Middle frontal gyrus (tissue), 1 donor: ENCODE measurements around the gene FLVCR1.

ENCODE experiments used
- DNase-seq: peaks from one replicate; pipeline ENCODE4 v3.0.0-alpha.2; 2015; ENCODE audit warnings: low spot score; ENCODE audit errors: extremely low spot score

FLVCR1 gene

DNA sequence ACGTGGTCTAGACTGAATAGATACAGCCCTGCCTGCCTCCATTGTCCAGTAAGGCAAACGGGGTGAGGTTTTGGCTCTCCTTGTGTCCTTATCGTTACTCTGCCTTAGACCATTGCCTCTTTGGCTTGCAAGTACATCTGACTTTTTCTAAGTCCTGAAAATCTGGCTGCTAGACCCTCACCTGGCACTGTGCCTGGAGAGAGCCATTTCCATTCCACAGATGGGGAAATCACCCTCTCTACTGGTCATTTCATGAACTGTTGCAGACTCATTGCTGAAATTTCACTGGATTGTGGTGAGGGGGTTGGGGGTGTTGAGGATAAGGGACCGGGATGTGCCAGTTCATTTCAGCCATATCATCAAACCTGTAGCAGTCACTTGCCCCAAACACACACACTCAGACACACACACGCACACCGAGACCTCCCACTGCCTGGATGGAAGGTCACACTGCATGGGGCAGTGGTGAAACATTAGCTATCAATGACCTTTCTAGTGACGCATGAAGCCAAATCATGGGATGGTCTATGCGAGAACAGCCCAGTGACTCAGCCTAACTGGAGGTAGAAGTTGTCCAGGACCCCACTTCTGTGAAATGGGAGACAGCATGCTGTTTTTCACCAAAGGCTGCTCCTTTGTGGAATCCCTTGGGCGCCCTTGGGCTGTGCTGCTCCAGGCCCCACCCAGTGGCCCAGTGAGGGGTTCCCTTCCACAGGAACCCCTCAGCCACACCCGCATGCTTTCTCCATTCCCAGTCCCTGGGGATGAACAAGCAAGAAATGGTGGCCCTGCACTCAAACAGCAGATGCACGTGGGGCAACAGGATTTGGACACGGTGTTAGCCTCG is 57.4 kb downstream of the FLVCR1 start:
- no peak for DNase-seq

DNA sequence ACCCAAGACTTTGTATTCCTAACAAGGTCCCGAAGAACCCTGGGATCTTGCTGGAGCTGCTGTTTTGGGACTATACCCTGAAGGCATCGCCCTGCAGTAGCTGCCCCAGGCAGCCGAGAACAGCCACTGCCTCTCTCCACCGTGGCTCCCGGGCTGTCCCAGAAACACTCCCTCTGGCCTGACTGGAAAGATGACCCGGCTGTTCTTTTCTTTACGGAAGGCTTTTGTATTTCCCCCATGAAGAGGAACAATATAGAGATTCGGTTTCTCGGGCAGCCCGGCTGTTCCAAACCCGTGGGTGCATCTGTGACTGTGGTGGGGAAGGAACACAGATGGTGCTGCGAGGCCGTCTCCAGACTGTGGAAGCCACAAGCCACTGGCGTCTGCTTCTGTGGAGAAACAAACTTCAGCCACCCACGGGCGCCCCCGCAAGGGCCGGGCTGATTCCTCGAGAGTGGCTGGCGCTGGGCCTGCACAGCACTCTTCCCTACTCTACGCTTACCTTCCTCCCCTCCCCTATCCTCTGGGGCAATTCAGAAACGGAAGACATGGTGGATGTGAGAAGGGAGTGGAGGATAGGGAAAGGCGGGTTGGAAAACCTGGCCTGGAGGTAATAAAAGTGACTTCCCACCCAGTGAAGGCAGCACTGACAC is 58.5 kb downstream of the FLVCR1 start:
- peak; percentile 14 for DNase-seq

DNA sequence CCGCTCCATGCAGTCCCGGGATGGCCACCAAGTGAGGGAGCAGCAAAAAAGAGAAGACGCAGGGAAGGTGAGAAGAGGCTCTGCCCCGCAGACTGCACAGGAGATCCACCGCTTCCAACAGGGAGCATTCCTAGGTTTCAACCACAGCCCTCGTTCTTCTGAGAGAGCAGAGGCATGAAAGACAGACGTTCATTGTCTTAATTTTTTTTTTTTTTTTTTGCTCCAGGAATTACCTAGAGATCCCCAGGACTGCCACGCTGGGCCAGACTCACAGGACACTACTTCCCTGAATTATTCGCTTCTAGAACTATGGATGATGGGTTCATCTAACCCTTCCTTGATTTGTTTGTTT is 59.0 kb downstream of the FLVCR1 start:
- DNase-seq: no peak

DNA sequence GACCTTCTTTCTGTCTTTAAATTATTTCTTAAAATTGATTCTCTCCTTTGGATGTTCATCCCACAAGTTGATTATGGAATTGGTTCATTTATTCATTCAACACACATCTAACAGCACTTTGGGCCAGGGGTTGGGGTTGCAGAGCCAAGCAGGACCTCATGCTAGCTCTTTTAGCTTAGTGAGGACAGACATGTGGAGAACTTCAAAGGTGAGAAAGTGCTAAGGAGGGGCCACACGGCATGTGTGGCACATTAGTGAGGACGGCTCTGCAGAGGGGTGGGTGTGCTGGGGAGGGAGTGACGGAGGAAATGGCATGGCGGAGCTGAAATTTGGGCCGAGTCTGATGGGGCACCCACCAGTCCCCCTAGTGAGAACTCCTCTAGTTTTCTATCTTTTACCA is 59.8 kb downstream of the FLVCR1 start:
- no peak for DNase-seq

DNA sequence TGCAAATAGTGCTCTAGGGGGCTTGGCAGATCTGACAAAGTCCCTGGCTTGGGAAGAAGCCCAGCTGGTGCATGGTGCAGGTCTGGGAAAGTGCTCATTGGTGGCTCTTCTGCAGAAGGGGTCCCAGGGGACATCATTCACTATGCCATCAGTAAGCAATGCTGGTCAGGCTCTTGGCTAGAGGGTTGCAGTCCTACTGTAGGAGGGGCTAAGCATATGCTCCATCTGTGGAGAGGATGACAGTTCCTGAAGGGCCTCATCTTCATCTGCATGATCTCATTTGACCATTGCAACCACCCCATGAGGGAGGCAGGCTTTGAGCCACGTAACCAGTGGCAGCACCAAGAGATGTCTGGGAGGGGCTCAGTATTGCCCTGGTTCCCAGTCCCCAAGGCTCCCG is 60.7 kb downstream of the FLVCR1 start:
- no peak for DNase-seq

DNA sequence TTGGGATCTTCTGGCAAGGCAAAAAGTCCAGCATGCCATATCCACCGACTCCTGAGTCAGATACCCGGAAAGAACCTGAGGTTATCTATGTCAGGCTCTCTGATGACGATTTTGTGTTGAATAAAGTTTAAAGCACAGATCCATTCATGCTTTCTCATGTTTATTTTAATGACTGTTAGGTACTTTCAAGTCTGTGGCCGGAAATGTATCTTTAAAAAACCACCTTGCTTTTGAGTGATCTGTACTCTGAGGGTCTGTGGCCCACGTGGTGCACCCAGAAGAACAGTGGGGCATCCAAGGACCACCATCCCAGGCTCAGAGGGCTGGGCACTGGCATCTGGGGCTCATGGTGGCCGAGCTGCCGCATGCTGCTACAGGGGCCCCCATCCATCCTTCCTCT is 62.2 kb downstream of the FLVCR1 start:
- DNase-seq: no peak

DNA sequence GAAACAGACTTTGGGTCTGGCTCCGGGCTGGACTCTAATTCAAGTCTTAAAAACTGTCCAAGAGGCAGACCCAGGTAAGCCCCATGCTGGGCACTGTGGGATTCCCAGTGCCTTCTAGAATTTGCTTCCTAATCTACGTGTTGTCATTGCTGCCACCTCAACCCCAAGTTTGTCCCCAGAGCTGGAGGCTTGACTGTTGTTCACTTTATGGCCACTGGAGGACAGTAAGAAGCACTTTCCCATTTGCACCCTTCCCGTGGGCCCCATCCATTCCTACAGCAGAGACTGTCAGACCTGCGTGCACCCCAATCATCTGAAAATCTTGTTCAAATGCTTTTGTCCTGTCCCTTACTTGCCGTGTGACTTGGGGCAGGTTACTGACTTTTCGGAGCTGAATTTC is 62.8 kb downstream of the FLVCR1 start:
- DNase-seq: no peak

DNA sequence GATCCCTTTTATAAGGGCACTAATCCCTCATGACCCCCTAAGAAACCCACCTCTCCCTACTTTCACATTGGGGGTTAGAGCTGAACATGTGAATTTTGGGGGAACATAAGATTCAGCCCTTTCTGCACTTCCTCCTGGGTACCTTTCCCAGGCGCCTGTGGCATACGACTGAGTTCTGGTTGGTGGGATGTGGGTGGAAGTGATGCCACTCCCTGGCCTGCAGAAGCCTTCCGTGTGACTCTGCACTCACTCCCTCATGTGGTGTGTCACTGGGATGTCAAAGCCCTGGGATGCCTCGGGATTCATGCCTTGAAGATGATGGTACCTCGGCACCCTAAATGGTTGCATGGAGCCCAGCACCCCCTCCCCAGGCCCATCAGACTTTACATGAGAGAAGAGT is 63.9 kb downstream of the FLVCR1 start:
- DNase-seq: no peak

DNA sequence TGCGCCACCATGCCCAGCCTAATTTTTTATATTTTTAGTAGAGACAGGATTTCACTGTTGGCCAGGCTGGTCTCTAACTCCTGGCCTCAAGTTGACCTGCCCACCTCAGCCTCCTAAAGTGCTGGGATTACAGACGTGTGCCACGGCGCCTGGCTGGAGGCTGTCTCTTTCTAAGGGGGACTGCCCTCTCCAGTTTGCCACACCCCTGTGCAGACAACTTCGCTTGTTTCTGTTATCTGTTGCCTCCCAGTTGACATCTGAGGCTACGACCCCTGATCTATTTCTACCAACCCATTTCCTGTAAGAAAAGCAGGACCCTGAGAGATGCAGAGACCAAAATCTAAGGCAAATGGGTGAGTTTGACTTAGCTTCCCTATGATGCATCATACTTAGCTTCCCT is 68.3 kb downstream of the FLVCR1 start:
- DNase-seq: no peak

DNA sequence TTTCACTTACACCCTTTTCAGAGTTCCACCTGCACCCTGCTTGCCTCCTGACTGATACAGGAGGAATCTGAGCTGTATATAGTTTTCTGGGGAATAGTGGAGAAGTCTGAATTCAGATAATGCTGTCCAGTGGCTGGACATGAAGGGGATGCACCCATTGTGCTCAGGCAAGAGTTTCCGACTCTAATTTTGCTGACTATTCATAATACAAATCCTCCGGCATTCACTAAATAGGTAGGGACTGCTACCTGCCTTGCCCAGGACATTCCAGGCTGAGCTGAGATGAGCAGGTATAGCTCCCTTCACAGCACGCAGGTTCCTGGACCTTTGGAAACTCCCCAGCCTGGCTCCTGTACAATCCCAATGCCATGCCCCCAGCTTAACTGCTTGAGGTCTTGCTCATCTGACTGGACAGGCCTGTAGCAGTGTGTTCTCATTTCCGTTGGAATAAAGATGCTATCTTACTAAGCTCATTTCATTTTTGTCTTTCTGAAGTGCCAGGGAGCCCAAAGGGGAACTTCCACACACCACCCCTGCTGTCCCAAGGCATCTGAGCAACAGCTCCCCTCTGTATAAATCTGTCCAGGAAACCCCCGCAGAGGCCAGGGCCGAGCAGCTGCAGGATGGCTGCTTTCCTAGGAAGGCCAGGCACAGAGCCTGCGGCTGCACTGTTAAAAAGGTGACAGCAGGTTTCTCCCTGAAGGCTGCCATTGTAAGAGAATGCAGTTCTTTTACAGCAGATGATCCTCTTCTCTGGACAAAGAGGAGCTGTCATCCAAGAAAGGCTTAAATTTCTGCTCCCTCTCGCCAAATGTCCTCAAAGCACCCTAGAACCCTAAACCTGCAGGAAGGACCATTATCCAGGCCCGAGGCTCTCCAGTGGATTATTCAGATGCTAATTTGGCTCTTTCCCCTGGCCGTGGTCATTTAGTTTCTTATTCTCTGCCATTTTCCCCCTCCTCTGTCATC is 70.5 kb downstream of the FLVCR1 start:
- DNase-seq: no peak

DNA sequence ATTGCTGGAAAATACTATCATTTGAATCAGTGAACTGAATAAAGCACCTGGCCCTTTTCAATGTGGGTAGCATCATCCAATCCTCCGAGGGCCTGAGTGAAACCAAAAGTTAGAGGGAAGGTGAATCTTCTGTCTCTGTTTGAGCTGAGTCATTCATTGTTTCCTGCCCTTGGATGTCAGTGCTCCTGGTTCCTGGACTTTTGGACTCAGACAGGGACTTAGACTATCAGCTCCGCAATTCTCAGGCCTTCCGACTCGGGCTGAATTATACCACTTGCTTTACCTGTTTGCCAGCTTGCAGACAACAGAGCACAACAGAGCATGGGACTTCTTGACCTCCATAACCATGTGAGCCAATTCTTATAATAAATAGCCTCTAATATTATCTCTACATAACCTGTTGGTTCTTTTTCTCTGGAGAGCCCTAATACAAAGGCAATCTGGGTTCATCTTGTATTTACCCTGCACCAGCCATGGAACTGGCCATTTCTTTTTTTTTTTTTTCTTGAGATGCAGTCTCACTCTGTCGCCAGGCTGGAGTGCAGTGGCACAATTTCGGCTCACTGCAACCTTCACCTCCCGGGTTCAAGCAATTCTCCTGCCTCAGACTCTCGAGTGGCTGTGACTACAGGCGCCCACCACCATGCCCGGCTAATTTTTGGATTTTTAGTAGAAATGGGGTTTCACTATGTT is 73.1 kb downstream of the FLVCR1 start:
- DNase-seq: no peak

DNA sequence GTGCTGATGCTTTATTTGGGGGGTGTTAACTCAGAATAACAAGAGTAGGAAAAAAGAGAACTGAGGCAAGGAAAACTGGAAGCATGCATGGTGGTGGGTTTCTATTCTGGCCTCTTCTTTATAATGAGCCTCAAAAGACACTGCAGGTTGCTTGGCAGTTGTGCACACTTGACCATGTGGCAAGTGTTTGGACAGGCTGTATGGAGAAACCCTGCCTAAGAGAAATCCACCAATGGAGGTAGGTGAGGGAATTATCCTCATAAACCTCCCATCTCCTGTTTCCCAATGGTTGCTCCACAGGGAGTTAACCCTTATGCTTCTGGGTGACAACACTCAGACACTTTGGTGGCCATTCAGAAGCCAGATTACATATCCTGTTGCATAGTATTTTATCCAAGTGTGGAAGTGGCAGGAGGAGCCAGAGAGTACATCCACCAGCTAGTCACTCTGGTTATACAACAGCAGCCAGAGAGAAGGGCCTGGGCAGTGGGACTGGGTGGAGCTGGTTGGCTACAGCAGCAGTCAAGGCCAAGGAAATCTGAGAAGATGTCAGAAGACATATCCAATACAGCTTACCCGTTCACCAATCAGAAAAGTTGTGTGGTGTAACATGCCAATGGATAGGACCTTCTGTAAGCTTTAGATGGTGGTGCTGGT is 75.9 kb downstream of the FLVCR1 start:
- no peak for DNase-seq

DNA sequence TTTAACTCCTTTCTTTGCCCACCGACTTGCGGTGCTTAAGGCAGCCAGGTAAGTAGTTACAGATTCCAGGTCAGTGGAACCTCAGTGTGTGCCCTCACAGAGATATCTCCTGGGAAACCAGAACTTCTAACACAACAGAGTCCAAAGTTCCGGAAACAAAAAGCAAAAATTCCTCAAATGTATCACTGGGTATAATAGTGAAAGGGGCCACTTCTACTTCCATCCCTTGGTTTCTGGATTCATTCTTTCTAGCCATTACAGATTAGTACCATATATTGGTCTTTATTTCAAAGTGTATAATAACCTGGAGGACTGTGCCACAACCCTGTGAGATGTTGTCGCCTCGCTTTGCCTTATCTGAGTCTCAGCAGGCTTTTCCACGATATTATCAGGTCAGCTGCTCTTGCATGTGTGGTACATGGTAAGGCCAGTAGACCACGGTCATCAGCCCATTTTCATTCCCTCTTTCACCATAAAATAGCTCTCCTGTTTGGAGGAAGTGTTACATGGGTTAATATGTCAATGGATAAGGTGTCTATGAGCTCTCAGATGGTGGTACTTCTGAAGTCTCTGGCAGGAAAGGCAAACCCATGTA is 77.4 kb downstream of the FLVCR1 start:
- no peak for DNase-seq

DNA sequence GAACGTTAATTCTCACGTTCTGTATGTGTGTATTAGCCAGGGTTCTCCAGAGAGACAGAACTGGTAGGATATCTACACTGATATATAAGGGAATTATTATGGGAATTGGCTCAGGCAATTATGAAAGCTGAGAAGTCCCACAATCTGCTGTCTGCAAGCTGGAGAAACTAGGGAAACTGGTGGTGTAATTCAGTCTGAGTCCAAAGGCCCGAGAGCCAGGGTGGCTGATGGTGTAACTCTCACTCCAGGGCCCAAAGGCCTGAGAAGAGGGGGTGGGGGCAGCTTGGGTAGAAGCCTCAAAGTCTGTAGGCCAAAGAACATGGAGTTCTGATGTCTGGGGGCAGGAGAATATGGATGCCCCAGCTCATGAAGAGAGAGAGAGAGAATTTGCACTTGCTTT is 79.0 kb downstream of the FLVCR1 start:
- no peak for DNase-seq

DNA sequence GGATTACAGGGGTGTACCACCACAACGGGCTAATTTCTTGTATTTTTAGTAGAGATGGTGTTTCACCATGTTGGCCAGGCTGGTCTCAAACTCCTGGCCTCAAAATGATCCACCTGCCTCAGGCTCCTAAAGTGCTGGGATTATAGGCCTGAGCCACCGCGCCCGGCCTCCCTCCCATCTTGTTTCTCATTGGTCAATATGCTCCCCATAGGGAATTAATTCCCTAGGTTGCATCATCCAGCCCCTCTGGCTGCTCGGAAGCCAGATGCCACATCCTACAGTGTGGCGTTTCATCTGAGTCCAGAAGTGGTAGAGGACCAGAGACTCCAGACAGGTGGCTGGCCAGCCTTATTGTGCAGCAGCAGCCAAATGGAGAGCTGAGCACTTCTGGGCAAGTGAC is 80.8 kb downstream of the FLVCR1 start:
- DNase-seq: no peak

DNA sequence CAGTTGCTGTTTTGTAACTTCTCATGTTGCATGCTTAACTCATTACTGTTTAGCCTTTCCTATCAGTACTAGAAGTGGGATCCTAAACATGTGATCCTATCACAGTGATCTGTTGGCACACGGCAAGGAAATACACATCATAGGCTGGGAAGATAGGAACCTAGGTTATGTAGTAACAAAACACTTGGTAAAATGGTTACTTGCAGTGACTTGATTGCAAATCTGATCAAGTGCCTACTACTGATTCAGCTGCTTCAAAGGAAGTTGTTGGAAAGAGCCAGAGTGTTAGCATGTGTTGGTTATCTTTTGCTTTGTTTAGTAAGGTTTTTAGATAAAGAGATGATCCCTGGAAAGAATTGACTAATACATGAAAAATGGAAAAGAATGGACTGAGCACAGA is 83.4 kb downstream of the FLVCR1 start:
- DNase-seq: no peak

DNA sequence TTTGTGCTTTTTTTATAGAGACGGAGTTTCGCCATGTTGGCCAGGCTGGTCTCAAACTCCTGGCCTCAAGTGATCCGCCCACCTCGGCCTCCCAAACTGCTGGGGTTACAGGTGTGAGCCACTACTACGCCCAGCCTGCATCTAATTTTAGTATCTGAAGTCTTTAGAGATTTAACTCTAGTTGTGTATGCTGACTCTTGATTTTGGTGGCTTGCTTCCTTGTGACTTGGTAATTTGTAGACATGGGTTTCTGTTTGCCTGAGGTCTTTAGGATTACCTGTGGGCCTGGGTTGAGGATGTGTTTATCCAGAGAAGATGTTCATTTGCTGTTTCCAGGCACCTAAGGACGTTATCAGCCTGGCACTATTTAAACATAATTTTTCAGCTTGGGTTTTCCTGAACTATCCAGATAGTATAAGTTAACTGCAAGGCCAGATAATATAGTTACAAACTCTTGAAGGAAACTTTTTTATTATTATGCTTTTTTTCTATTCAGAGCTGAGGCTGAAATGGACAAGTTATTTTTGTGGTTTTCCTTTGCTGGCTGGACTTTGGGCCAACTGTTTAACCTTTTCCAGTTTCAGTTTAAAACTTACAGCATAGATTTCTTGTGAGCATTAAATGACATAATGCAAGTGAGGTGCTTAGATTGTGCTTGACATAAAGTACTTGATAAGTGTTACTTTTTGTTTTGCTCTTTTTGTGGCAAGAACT is 84.8 kb downstream of the FLVCR1 start:
- no peak for DNase-seq

DNA sequence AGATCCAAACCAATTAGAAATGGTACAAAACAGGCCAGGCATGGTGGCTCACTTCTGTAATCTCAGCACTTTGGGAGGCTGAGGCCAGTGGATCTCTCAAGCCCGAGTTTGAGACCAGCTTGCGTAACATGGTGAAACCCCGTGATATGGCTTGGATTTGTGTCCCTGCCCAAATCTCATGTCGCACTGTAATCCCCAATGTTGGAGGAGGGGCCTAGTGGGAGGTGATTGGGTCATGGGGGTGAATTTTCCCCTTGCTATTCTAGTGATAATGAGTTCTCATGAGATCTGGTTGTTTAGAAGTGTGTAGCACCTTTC is 85.3 kb downstream of the FLVCR1 start:
- DNase-seq: no peak

DNA sequence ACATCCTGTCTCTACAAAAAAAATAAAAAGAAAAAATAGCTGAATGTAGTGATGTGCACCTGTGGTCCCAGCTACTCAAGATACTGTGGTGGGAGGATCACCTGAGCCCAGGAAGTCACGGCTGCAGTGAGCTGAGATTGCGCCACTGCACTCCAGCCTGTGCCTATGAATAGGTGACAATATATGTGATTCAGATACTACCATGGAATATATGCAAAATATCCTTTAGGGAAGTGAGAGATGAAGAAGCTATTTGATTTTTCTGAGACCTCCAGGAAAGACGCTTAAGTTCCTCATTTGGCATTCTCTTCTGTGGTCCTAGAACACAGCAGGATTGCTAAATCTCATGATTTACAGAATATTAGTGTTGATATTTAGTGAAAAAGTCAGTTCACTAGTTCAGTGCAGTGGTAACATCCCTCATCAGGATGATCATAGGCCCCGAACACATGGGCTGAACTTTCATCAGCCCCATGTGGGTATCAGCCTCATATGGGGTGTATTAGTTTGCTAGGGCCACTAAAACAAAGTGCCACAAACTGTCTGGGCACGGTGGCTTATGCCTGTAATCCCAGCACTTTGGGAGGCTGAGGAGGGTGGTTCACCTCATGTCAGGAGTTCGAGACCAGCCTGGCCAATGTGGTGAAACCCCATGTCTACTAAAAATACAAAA is 86.3 kb downstream of the FLVCR1 start:
- no peak for DNase-seq
